ENCODE measurements around the gene ITPR1.

ITPR1 gene

GRCh38 chr3:4865714-4866113, 372.6 kb downstream of the ITPR1 start:
- H3K36me3 ChIP-seq (ENCODE audit: control insufficient read depth, insufficient read depth, low read length), result no peaks in the 10 kb centered on the region
- no peak overlapping the region for H3K27ac ChIP-seq (ENCODE audit: insufficient read depth, low read depth, low read length, poor library complexity, severe bottlenecking)
- no peaks in the 10 kb centered on the region for H3K4me1 ChIP-seq (ENCODE audit: control insufficient read depth, insufficient read depth, low read length)
- no peaks in the 10 kb centered on the region for H3K9me3 ChIP-seq (ENCODE audit: control insufficient read depth, low read length)
- peaks cover 16% of the 10 kb centered on the region for H3K27me3 ChIP-seq (ENCODE audit: control insufficient read depth, insufficient read depth, low read length, poor library complexity, severe bottlenecking)
- no peak overlapping the region for H3K4me3 ChIP-seq (ENCODE audit: insufficient read depth, low read depth, low read length)
- 85 to 89% methylated on average over 1 to 2 of the region's 2 CpGs for WGBS, 2 experiments

- H3K27ac ChIP-seq (ENCODE audit: insufficient read depth, low read depth, low read length, poor library complexity, severe bottlenecking), result no peak overlapping the region
- 92 to 97% methylated on average over 5 of the region's 6 CpGs for WGBS, 2 experiments
Observed at GRCh38 chr3:4866866-4867265, 373.7 kb downstream of the ITPR1 start.

GRCh38 chr3:4877173-4877787, 384.1 kb downstream of the ITPR1 start:
- Histone ChIP-seq H3K27me3 (ENCODE audit: control insufficient read depth, insufficient read depth, low read length, poor library complexity, severe bottlenecking) (no peaks in the 10 kb centered on the region), H3K9me3 (ENCODE audit: control insufficient read depth, low read length) (no peaks in the 10 kb centered on the region), H3K4me3 (ENCODE audit: insufficient read depth, low read depth, low read length) (no peak overlapping the region), H3K4me1 (ENCODE audit: control insufficient read depth, insufficient read depth, low read length) (no peaks in the 10 kb centered on the region), H3K27ac (ENCODE audit: insufficient read depth, low read depth, low read length, poor library complexity, severe bottlenecking) (no peak overlapping the region), H3K36me3 (ENCODE audit: control insufficient read depth, insufficient read depth, low read length) (no peaks in the 10 kb centered on the region)
- WGBS, 2 experiments, result 92 to 100% methylated on average over 1 to 2 of the region's 3 CpGs

More at GRCh38 chr3:4866866-4867265, 373.7 kb downstream of the ITPR1 start:
- Histone ChIP-seq H3K9me3 (ENCODE audit: control insufficient read depth, low read length) (no peaks in the 10 kb centered on the region), H3K36me3 (ENCODE audit: control insufficient read depth, insufficient read depth, low read length) (no peaks in the 10 kb centered on the region), H3K4me3 (ENCODE audit: insufficient read depth, low read depth, low read length) (no peak overlapping the region), H3K27me3 (ENCODE audit: control insufficient read depth, insufficient read depth, low read length, poor library complexity, severe bottlenecking) (peaks cover 16% of the 10 kb centered on the region), H3K4me1 (ENCODE audit: control insufficient read depth, insufficient read depth, low read length) (no peaks in the 10 kb centered on the region)

- Histone ChIP-seq H3K27me3 (ENCODE audit: control insufficient read depth, insufficient read depth, low read length, poor library complexity, severe bottlenecking) (no peaks in the 10 kb centered on the region), H3K27ac (ENCODE audit: insufficient read depth, low read depth, low read length, poor library complexity, severe bottlenecking) (no peak overlapping the region), H3K4me1 (ENCODE audit: control insufficient read depth, insufficient read depth, low read length) (no peaks in the 10 kb centered on the region), H3K9me3 (ENCODE audit: control insufficient read depth, low read length) (no peaks in the 10 kb centered on the region), H3K36me3 (ENCODE audit: control insufficient read depth, insufficient read depth, low read length) (no peaks in the 10 kb centered on the region), H3K4me3 (ENCODE audit: insufficient read depth, low read depth, low read length) (no peak overlapping the region)
- 92 to 93% methylated on average over 6 of the region's 6 CpGs for WGBS, 2 experiments
Observed at GRCh38 chr3:4880850-4881249, 387.7 kb downstream of the ITPR1 start.

- no peaks in the 10 kb centered on the region for H3K4me1 ChIP-seq (ENCODE audit: control insufficient read depth, insufficient read depth, low read length)
- no peak overlapping the region for H3K27ac ChIP-seq (ENCODE audit: insufficient read depth, low read depth, low read length, poor library complexity, severe bottlenecking)
- H3K27me3 ChIP-seq (ENCODE audit: control insufficient read depth, insufficient read depth, low read length, poor library complexity, severe bottlenecking), result no peaks in the 10 kb centered on the region
- H3K9me3 ChIP-seq (ENCODE audit: control insufficient read depth, low read length), result no peaks in the 10 kb centered on the region
- H3K36me3 ChIP-seq (ENCODE audit: control insufficient read depth, insufficient read depth, low read length), result no peaks in the 10 kb centered on the region
- WGBS, 2 experiments, result 92 to 93% methylated on average over 3 to 4 of the region's 4 CpGs
- H3K4me3 ChIP-seq (ENCODE audit: insufficient read depth, low read depth, low read length), result no peak overlapping the region
Observed at GRCh38 chr3:4882548-4882947, 389.4 kb downstream of the ITPR1 start.

GRCh38 chr3:4883011-4883410, 389.9 kb downstream of the ITPR1 start:
- no peaks in the 10 kb centered on the region for H3K27me3 ChIP-seq (ENCODE audit: control insufficient read depth, insufficient read depth, low read length, poor library complexity, severe bottlenecking)
- H3K9me3 ChIP-seq (ENCODE audit: control insufficient read depth, low read length), result no peaks in the 10 kb centered on the region
- no peaks in the 10 kb centered on the region for H3K36me3 ChIP-seq (ENCODE audit: control insufficient read depth, insufficient read depth, low read length)
- no peak overlapping the region for H3K27ac ChIP-seq (ENCODE audit: insufficient read depth, low read depth, low read length, poor library complexity, severe bottlenecking)
- 96 to 100% methylated on average over 2 to 3 of the region's 3 CpGs for WGBS, 2 experiments
- H3K4me1 ChIP-seq (ENCODE audit: control insufficient read depth, insufficient read depth, low read length), result no peaks in the 10 kb centered on the region
- H3K4me3 ChIP-seq (ENCODE audit: insufficient read depth, low read depth, low read length), result no peak overlapping the region

GRCh38 chr3:4884888-4885287, 391.7 kb downstream of the ITPR1 start:
- Histone ChIP-seq H3K4me1 (ENCODE audit: control insufficient read depth, insufficient read depth, low read length) (no peaks in the 10 kb centered on the region), H3K36me3 (ENCODE audit: control insufficient read depth, insufficient read depth, low read length) (no peaks in the 10 kb centered on the region), H3K27ac (ENCODE audit: insufficient read depth, low read depth, low read length, poor library complexity, severe bottlenecking) (no peak overlapping the region), H3K27me3 (ENCODE audit: control insufficient read depth, insufficient read depth, low read length, poor library complexity, severe bottlenecking) (no peaks in the 10 kb centered on the region), H3K9me3 (ENCODE audit: control insufficient read depth, low read length) (no peaks in the 10 kb centered on the region), H3K4me3 (ENCODE audit: insufficient read depth, low read depth, low read length) (no peak overlapping the region)
- 83 to 91% methylated on average over 2 to 3 of the region's 3 CpGs for WGBS, 2 experiments

GRCh38 chr3:4885316-4885715, 392.2 kb downstream of the ITPR1 start:
- H3K27me3 ChIP-seq (ENCODE audit: control insufficient read depth, insufficient read depth, low read length, poor library complexity, severe bottlenecking), result no peaks in the 10 kb centered on the region
- H3K4me3 ChIP-seq (ENCODE audit: insufficient read depth, low read depth, low read length), result no peak overlapping the region
- no peak overlapping the region for H3K27ac ChIP-seq (ENCODE audit: insufficient read depth, low read depth, low read length, poor library complexity, severe bottlenecking)
- no peaks in the 10 kb centered on the region for H3K9me3 ChIP-seq (ENCODE audit: control insufficient read depth, low read length)
- H3K4me1 ChIP-seq (ENCODE audit: control insufficient read depth, insufficient read depth, low read length), result no peaks in the 10 kb centered on the region
- 61 to 78% methylated on average over 3 of the region's 3 CpGs for WGBS, 2 experiments
- no peaks in the 10 kb centered on the region for H3K36me3 ChIP-seq (ENCODE audit: control insufficient read depth, insufficient read depth, low read length)

- Histone ChIP-seq H3K4me1 (ENCODE audit: control insufficient read depth, insufficient read depth, low read length) (no peaks in the 10 kb centered on the region), H3K27ac (ENCODE audit: insufficient read depth, low read depth, low read length, poor library complexity, severe bottlenecking) (no peak overlapping the region), H3K27me3 (ENCODE audit: control insufficient read depth, insufficient read depth, low read length, poor library complexity, severe bottlenecking) (no peaks in the 10 kb centered on the region), H3K36me3 (ENCODE audit: control insufficient read depth, insufficient read depth, low read length) (no peaks in the 10 kb centered on the region), H3K9me3 (ENCODE audit: control insufficient read depth, low read length) (no peaks in the 10 kb centered on the region), H3K4me3 (ENCODE audit: insufficient read depth, low read depth, low read length) (no peak overlapping the region)
- 93 to 94% methylated on average over 7 of the region's 7 CpGs for WGBS, 2 experiments
Observed at GRCh38 chr3:4886448-4886847, 393.3 kb downstream of the ITPR1 start.

- 93 to 94% methylated on average over 8 of the region's 8 CpGs for WGBS, 2 experiments
- H3K36me3 ChIP-seq (ENCODE audit: control insufficient read depth, insufficient read depth, low read length), result no peaks in the 10 kb centered on the region
- no peaks in the 10 kb centered on the region for H3K27me3 ChIP-seq (ENCODE audit: control insufficient read depth, insufficient read depth, low read length, poor library complexity, severe bottlenecking)
- H3K9me3 ChIP-seq (ENCODE audit: control insufficient read depth, low read length), result no peaks in the 10 kb centered on the region
- no peak overlapping the region for H3K27ac ChIP-seq (ENCODE audit: insufficient read depth, low read depth, low read length, poor library complexity, severe bottlenecking)
- no peak overlapping the region for H3K4me3 ChIP-seq (ENCODE audit: insufficient read depth, low read depth, low read length)
- no peaks in the 10 kb centered on the region for H3K4me1 ChIP-seq (ENCODE audit: control insufficient read depth, insufficient read depth, low read length)
Observed at GRCh38 chr3:4887177-4887576, 394.0 kb downstream of the ITPR1 start.

Measured in ectodermal cell (in vitro differentiated cells).